Adrenal gland (tissue), 12 donors: ENCODE measurements around the gene UTF1. TPM values are rescaled to one million over a fixed set of nuclear protein-coding genes. Genes with fewer than 3 reads are reported as not detected.

ENCODE experiments used
- DNase-seq, 7 donors: peaks; one replicate each; pipeline ENCODE4 v3.0.0-alpha.2; 2019 to 2020
- H3K27ac ChIP-seq, 5 donors: fragments of 200-600 bp; sonication (generic) in 4 of 5; 1 replicate in 3 of 5; 2 replicates in 2 of 5; pipeline versions ENCODE4 v1.5.1 to v1.8.0; 2016 to 2020; ENCODE audit warnings: mild to moderate bottlenecking in 1 of 5
- H3K27me3 ChIP-seq: fragments of 200-600 bp; 2 replicates; pipeline ENCODE4 v1.8.0; 2021
- H3K36me3 ChIP-seq, 2 donors: fragments of 200-600 bp; replicated peaks in 1 of 2; 1 replicate in 1 of 2; 2 replicates in 1 of 2; pipeline versions ENCODE4 v1.5.1 to v1.8.0; 2018 to 2022
- H3K4me1 ChIP-seq, 2 donors: fragments of 200-600 bp; replicated peaks in 1 of 2; 1 replicate in 1 of 2; 2 replicates in 1 of 2; pipeline versions ENCODE4 v1.5.1 to v1.8.0; 2018 to 2021
- H3K4me3 ChIP-seq, 4 donors: fragments of 200-600 bp; sonication (generic) in 3 of 4; one replicate each; pipeline ENCODE4 v1.5.1; 2016 to 2018
- H3K9me3 ChIP-seq, 3 donors: fragments of 200-600 bp; sonication (generic) in 1 of 3; replicated peaks in 1 of 3; 1 replicate in 2 of 3; 2 replicates in 1 of 3; pipeline versions ENCODE4 v1.5.1 to v1.8.0; 2016 to 2021
- POLR2A ChIP-seq, 2 donors: fragments of 450-650 bp; IDR thresholded peaks; one replicate each; pipeline ENCODE4 v1.6.1; 2017; ENCODE audit warnings: antibody characterized with exemption in 2 of 2, mild to moderate bottlenecking in 2 of 2, moderate library complexity in 1 of 2
- WGBS, 4 donors: extraction: QIAGEN DNeasy Blood & Tissue Kit in 2 of 4; methylation state at CpG; one replicate each; pipeline versions ENCODE4 v1.1.5 to v1.1.7; 2013 to 2017; 5-methylcytosine and 5-hydroxymethylcytosine counted together
- intact Hi-C, 2 donors: fragments of 100-400 bp; cut with DNase I; formaldehyde crosslinking; loops; one replicate each; pipeline versions ENCODE4 v1.14.1 to v1.15.0; 2022 to 2023
- polyA plus RNA-seq, 3 donors: library from polyadenylated mRNA; stranded (reverse); fragments of 200-250 nt in 2 of 3; fragments of 350-450 nt in 1 of 3; fragmentation: Illumina TruSeq in 1 of 3; extraction: RNeasy Lipid Tissue Mini Kit (QIAGEN cat#74804) in 1 of 3; gene quantifications; one replicate each; pipeline ENCODE4 v1.2.3, GENCODE V29; 2013 to 2014
- total RNA-seq, 9 donors: library from RNA; depleted of rRNA in 4 of 9; stranded (reverse); fragments of >200 nt in 4 of 9; fragments of 120-200 nt in 1 of 9; fragmentation: NEBNext Ultra II Directional in 1 of 9; extraction: Animal tissue kit (Norgen Biotek cat#: 25700) in 1 of 9; gene quantifications; one replicate each; pipeline versions ENCODE4 v1.1.0 to v1.2.4, GENCODE V29; 2013 to 2023
- TF ChIP-seq, protein P1 (sequence below), 6 experiments: fragments of 450-650 bp in 4 of 6; fragments of 200-600 bp in 2 of 6; sonication (generic) in 1 of 6; IDR thresholded peaks; 1 replicate in 5 of 6; 2 replicates in 1 of 6; pipeline versions ENCODE4 v1.5.1 to v1.8.0; 2016 to 2021; ENCODE audit warnings: antibody characterized with exemption in 6 of 6, mild to moderate bottlenecking in 2 of 6, moderate library complexity in 1 of 6
- donor health status: healthy with polysubstance abuse.
- donor health status: Bipolar disorder and iron deficiency.
- donor health status: DM: yes; HTN: yes; CAD: no.
- donor health status: DM: no; HTN: no; CAD: no.
- donor health status: DM: no; HTN: no; CAD: no.
- donor health status: DM: yes; HTN: yes; CAD: no.

UTF1 gene
- total and polyA plus RNA-seq, 12 donors = 0.19 to 0.24 TPM; not detected in 10

- WGBS, 4 donors = 70 to 84% (median 76%) methylated on average over 6 to 27 of the region's 27 CpGs
- intact Hi-C loops = no loop called here
Observed at GRCh38 chr10:133185916-133186315, 44.1 kb upstream of the UTF1 start.

DNA sequence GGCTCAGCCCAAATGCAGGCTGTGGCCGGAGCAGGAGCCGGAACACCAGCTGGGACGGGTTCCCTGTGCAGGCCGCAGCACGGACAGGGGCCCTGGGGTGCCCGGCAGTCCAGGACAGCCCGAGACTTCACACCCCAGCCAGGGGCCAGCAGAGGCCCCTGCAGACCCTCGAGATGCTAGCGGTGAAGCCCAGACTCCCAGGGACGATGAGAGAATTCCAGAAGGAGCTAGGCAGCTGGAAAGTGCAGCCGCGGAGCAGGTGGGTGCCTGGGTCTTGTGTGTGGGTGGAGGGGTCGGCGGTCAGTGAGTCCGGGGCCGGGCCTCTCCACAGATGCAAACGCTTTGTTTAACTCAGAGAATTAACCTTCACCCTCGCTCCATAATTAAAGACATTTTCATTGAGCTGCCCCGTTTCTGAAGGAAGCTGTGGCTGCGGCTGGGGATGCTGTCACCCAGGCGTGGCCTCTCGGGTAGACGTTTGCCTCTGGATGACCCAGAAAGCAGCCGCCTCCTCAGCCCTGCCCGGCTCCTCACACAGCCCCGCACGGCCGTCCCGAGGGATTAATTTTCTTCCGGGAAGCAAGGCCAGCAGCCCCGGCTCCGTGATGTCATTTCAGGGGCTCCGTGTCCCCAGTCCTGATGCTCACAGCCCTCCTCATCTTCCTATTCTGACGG, 43.5 kb upstream of the UTF1 start:
- intact Hi-C loops = no loop called here
- Histone ChIP-seq H3K9me3 (no peaks in the 10 kb centered on the region), H3K4me1 (no peaks in the 10 kb centered on the region), H3K27ac (no peak overlapping the region), H3K27me3 (no peaks in the 10 kb centered on the region), H3K4me3 (no peak overlapping the region), H3K36me3 (no peaks in the 10 kb centered on the region)
- TF ChIP-seq, protein P1, sequence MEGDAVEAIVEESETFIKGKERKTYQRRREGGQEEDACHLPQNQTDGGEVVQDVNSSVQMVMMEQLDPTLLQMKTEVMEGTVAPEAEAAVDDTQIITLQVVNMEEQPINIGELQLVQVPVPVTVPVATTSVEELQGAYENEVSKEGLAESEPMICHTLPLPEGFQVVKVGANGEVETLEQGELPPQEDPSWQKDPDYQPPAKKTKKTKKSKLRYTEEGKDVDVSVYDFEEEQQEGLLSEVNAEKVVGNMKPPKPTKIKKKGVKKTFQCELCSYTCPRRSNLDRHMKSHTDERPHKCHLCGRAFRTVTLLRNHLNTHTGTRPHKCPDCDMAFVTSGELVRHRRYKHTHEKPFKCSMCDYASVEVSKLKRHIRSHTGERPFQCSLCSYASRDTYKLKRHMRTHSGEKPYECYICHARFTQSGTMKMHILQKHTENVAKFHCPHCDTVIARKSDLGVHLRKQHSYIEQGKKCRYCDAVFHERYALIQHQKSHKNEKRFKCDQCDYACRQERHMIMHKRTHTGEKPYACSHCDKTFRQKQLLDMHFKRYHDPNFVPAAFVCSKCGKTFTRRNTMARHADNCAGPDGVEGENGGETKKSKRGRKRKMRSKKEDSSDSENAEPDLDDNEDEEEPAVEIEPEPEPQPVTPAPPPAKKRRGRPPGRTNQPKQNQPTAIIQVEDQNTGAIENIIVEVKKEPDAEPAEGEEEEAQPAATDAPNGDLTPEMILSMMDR (IDR thresholded peaks at IDR 0.05) = no peak
- TF ChIP-seq POLR2A (IDR thresholded peaks at IDR 0.05) = no peak
- WGBS, 4 donors = 71 to 83% (median 79%) methylated on average over 15 to 34 of the region's 34 CpGs
- no peak for DNase-seq

More at GRCh38 chr10:133185916-133186315, 44.1 kb upstream of the UTF1 start:
- H3K4me3 ChIP-seq = no peak overlapping the region
- H3K27me3 ChIP-seq = no peaks in the 10 kb centered on the region
- H3K4me1 ChIP-seq = no peaks in the 10 kb centered on the region
- no peaks in the 10 kb centered on the region for H3K9me3 ChIP-seq
- H3K36me3 ChIP-seq = no peaks in the 10 kb centered on the region
- no peak overlapping the region for H3K27ac ChIP-seq
- DNase-seq = no peak
- TF ChIP-seq POLR2A (IDR thresholded peaks at IDR 0.05) = no peak
- TF ChIP-seq, protein P1 (IDR thresholded peaks at IDR 0.05) = no peak

DNA sequence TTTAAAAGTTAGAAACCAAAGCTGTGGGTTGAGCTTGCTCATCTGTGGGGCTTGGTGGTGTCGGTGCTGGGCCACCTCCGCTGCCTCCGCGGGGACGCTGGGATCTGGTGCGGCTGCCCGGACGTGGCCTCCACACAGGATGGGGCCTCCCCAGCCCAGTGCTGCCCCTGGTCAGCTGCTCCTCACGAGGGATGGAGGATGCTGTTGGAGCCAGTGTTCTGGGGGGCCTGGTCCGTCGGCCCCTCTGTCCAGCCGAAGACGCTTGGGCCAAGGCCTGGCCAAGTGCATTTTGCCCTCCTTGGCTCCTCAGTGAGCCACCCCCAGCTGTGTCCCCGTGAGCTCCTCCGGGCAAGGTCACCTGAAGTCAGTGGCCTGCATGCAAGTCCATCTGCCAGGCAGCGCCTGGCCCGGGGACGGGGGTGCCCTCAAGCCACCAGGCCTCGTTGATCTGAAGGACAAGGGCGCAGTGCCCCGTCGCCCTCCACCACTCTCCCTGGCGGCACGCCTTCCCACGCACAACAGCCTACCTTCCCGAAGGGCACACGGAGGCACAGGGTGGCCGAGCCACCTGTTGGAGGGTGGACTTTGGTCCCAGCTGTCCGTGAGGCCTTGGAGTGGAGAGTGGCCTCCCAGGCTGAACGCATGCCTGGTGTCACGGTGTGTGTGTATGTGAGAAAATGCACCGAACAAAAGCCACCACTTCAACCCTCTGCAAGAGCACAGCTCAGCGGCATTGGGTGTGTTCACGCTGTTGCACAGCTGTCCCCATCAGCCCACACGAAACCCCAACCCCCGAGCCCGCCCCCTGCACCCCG, 42.7 kb upstream of the UTF1 start:
- TF ChIP-seq, protein P1 (IDR thresholded peaks at IDR 0.05) = no peak
- no peak for TF ChIP-seq POLR2A (IDR thresholded peaks at IDR 0.05)
- intact Hi-C loops = no loop called here
- no peak overlapping the region for H3K4me3 ChIP-seq
- no peaks in the 10 kb centered on the region for H3K27me3 ChIP-seq
- H3K27ac ChIP-seq = no peak overlapping the region
- WGBS, 4 donors = 85 to 92% (median 89%) methylated on average over 17 to 38 of the region's 38 CpGs
- no peaks in the 10 kb centered on the region for H3K36me3 ChIP-seq
- H3K4me1 ChIP-seq = no peaks in the 10 kb centered on the region
- H3K9me3 ChIP-seq = no peaks in the 10 kb centered on the region
- DNase-seq = no peak

DNA sequence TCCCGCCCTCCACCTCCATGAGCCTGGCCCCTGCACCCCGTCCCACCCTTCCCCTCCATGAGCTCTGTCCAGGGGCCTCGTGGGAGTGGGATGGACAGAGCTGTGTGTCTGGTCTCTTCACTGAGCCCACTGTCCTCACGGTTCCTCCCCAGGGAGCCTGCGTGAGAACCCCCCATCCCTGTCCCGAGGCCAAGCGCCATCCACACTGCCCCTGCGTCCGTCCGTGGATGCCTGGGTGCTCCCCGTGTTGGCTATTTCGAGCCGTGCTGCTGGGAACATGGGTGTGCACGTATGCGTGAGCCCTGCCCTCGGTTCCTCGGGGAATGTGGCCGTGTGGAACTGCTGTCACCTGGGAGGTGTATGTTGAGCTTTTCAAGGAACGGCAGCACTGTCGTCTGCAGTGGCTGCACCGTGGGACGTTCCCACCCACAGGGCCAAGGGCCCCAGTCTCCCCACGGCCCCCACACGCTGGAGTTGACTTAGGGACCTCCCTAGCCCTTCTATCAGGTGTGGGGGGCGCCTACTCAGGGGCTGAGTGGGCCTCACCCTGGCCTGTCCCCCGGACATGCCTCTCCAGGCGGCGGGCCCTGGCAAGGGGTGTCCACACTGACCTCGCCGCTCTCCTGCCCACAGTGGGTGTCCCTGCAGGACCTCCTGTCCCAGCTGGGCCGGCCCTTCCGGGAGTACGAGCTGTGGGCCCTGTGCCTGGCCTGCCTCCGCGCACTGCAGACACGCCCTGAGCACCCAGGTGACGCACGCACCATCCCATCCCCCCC, 41.9 kb upstream of the UTF1 start:
- WGBS, 4 donors = 86 to 91% (median 89%) methylated on average over 24 to 38 of the region's 38 CpGs
- H3K9me3 ChIP-seq = no peaks in the 10 kb centered on the region
- no peaks in the 10 kb centered on the region for H3K4me1 ChIP-seq
- no peaks in the 10 kb centered on the region for H3K27me3 ChIP-seq
- no peak overlapping the region for H3K27ac ChIP-seq
- no peak for TF ChIP-seq POLR2A (IDR thresholded peaks at IDR 0.05)
- TF ChIP-seq, protein P1 (IDR thresholded peaks at IDR 0.05) = no peak
- DNase-seq = no peak
- H3K4me3 ChIP-seq = no peak overlapping the region
- no peaks in the 10 kb centered on the region for H3K36me3 ChIP-seq
- intact Hi-C loops = no loop called here
